Dermis microvascular lymphatic vessel endothelial cell (primary cell): ENCODE data around the gene OR51S1. TPM values are rescaled to one million over a fixed set of nuclear protein-coding genes. Genes with fewer than 3 reads are reported as not detected.
"Not testable (repeated sequence)": the region's sequence is repeated elsewhere in the genome, so short reads cannot be mapped to it uniquely, and the experiment has no call there.

Experiments used
- DNase-seq, 2 donors: peaks; one replicate each; pipeline versions ENCODE4 v3.0.0 to v3.0.0-alpha.2; 2010; ENCODE audit warnings: low read depth in 2 of 2
- total RNA-seq: library from RNA; depleted of rRNA; stranded (reverse); fragments of >200 nt; gene quantifications from 2 replicates; pipeline ENCODE4 v1.2.1, GENCODE V29; 2014

The OR51S1 gene
- total RNA-seq, 1 donor from 2014 or later = not detected

DNA sequence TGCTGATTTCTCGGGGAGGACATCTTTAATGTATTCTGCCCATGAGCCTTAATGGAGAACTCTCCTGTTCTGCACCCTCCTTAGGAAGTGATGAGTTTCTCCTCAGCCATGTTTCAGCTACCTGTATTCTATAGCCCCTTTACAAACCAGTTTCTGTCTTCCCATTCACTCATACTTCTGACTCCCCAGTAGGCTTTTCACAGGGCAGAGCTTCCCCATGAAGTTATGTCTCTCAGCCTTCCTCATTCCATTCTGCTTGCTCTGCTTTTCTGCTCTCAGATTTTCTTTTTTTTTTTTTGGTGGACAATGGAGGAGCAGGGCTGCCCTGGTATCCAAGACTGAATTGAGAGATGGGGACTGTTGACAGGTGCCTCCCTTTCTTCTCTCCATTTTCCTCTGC, 40.5 kb downstream of the OR51S1 start:
- no peak for DNase-seq

DNA sequence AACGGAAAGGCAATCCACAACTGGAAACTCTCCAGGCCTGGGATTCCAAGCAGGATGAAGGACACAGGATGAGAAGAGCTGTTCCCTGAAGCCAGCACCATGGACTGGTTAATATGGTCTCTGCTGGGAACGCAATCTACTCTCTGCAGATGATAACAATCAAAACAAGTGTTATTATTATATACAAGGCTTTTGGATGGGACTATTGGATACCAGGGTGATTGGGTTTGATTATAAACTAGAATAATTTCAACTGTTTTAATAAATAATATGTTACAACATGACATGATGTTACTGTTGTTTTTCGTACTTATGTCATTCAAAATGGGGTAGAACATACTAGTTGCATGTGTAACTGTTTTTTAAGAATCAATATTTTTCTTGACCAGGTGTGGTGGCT, 44.7 kb downstream of the OR51S1 start, which contains the start of gene OR52R1:
Gene OR52R1, minus strand, starts transcription at position 101 of the 400 bp plus-strand sequence. Its CDS starts 0 bp downstream, at position 101.
- DNase-seq = no peak

DNA sequence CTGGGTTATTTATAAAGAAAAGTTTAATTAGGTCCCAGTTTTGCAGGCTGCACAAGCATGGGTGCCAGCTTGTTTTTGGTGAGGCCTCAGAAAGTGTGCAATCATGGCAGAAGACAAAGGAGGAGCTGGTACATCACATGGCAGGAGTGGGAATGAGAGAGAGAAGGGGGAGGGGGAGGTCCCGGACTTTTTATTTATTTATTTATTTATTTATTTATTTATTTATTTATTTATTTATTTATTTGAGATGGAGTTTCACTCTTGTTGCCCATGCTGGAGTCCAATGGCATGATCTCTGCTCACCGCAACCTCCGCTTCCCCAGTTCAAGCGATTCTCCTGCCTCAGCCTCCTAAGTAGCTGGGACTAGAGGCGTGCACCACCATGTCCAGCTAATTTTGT, 47.7 kb downstream of the OR51S1 start:
- DNase-seq = not testable (repeated sequence)

DNA sequence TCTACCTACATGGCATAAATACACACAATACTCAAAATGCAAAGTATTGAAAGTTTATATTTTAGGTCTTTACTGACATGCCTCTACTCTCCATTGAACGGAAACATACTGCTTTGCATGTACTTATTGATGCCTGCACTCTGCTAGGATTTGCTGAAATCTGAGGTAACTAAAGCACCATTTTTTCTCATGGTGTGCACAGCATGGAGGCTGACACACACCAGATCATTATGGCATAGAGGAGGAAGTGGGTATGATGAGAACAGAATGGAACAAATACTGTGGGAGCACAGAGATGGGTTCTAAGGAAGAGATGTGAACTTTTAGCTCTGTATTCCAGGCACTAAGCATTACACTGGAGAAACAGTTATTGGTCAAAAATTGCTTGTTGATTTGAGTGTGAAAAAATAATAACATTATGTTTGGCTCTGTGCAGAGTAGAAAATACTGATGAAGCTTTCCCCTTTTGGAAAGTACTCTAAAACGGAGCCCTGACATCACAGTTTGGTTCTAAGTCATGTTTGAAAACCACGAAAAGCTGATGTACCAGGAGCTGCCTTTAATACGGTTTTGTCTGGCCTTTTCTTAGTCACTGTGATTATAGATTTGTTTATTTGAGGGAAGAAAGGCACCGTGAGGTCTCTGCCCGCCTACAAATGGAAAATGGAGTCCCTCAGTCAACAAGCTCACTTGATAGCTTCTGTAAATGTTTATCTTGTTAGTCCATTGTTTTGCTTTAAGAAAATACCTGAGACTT, 50.4 kb downstream of the OR51S1 start:
- DNase-seq = no peak

Other genes with a start within 250 kb of the OR51S1 start
- gene TRIM68, start 241.0 kb downstream of the OR51S1 start, total RNA-seq = 7.4 and 10.1 TPM in 2 replicates
- gene OR51D1, start 211.7 kb downstream of the OR51S1 start, total RNA-seq = not detected in 2 replicates
- not detected in 2 replicates for gene OR51E1, start 205.2 kb downstream of the OR51S1 start, total RNA-seq
- not detected in 2 replicates for gene OR51E2, start 151.4 kb downstream of the OR51S1 start, total RNA-seq
- gene MMP26, start 144.4 kb downstream of the OR51S1 start, total RNA-seq = not detected in 2 replicates
- not detected in 2 replicates for gene OR51F1, start 79.3 kb downstream of the OR51S1 start, total RNA-seq
- gene OR52R1, start 44.8 kb downstream of the OR51S1 start, total RNA-seq = not detected in 2 replicates
- gene OR51F2, start 27.9 kb downstream of the OR51S1 start, total RNA-seq = not detected in 2 replicates
- gene OR51T1, start 32.7 kb upstream of the OR51S1 start, total RNA-seq = not detected in 2 replicates
- not detected in 2 replicates for gene OR51A7, start 54.6 kb upstream of the OR51S1 start, total RNA-seq
- gene OR51G2, start 70.1 kb upstream of the OR51S1 start, total RNA-seq = not detected in 2 replicates
- not detected in 2 replicates for gene OR51G1, start 75.1 kb upstream of the OR51S1 start, total RNA-seq
- not detected in 2 replicates for gene OR51A4, start 98.4 kb upstream of the OR51S1 start, total RNA-seq
- gene OR51A2, start 106.5 kb upstream of the OR51S1 start, total RNA-seq = not detected in 2 replicates
- not detected in 2 replicates for gene OR51L1, start 145.6 kb upstream of the OR51S1 start, total RNA-seq
- gene OR52J3, start 197.3 kb upstream of the OR51S1 start, total RNA-seq = not detected in 2 replicates
- not detected in 2 replicates for gene OR52E2, start 210.4 kb upstream of the OR51S1 start, total RNA-seq
- gene OR52E1, start 220.4 kb upstream of the OR51S1 start, total RNA-seq = not detected in 2 replicates